ENCODE results near the gene SMIM35.

DNA sequence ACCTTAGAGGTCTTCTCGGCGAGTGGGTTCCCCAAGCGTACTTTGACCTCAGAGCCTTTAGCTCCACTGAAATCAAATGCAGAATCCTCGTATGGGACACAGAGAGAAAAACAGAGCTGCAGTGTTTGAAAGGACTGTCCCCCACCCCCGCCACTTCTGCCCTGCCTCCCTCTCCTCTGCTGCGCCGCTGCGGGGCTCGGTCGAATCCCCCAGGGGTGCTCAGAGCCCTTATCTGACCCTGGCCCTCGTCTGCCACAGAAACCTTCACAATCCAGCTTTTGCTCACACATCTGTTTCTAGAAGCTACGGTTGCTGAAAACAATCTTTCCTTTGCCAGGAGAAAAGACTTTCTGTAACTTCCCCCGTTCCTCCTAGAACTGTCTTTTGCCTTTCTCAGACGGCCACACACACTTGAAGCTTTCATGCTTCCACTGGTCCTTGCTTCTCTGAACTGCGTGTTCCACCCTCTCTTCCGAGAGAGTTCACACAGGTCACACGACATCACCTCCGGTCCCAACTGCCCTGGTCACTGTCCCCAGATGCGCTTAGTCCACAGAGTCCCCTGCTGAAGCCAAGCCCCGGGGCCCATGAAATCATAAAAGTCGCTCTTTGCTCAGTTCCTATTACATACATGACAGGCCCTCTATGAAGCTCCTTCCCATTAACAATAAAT is 3.7 kb downstream of the SMIM35 start:
- TF ChIP-seq, protein P1, sequence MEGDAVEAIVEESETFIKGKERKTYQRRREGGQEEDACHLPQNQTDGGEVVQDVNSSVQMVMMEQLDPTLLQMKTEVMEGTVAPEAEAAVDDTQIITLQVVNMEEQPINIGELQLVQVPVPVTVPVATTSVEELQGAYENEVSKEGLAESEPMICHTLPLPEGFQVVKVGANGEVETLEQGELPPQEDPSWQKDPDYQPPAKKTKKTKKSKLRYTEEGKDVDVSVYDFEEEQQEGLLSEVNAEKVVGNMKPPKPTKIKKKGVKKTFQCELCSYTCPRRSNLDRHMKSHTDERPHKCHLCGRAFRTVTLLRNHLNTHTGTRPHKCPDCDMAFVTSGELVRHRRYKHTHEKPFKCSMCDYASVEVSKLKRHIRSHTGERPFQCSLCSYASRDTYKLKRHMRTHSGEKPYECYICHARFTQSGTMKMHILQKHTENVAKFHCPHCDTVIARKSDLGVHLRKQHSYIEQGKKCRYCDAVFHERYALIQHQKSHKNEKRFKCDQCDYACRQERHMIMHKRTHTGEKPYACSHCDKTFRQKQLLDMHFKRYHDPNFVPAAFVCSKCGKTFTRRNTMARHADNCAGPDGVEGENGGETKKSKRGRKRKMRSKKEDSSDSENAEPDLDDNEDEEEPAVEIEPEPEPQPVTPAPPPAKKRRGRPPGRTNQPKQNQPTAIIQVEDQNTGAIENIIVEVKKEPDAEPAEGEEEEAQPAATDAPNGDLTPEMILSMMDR (IDR thresholded peaks at IDR 0.05; ENCODE audit: low read depth, low read length): no peak
- TF ChIP-seq EZH2phosphoT487 (IDR thresholded peaks at IDR 0.05; ENCODE audit: low read depth): no peak
